Measurements from ENCODE around the gene OR56A5.

The OR56A5 gene

GRCh38 chr11:5931061-5931460 lies 37.2 kb downstream of the OR56A5 start:
- DNase-seq = no peak

- DNase-seq = no peak
Observed at GRCh38 chr11:5930614-5931013, 37.7 kb downstream of the OR56A5 start.

DNA sequence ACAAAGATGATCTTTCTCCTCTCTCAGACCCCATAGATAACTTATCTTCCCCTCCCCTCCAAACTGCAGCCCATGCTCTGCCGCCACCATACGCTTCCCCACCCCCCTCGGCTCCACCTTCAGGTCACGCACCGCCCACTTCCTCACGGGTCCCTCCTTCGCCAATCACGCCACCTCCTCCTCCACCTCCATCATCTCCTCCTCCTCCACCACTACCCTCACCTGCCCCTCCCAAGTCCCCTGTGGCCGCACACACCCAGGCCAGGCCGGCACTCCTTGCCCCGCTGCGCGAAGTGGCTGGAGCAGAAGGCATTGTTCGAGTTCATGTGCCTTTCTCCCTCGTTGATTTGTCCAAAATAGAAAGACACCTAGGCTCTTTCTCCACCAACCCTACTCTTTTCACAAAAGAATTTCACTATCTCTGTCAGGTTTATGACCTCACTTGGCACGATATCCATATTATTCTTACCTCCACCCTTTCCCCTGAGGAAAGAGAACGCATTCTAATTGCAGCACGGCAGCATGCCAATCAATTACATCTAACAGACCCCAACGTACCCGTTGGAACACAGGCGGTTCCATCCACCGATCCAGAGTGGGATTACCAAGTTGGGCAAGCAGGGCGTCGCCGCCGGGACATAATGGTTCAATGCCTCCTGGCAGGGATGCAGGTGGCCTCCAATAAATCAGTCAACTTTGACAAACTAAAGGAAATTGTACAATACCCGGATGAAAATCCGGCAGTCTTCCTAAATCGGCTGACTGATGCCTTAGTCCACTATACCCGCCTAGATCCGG lies 38.5 kb downstream of the OR56A5 start:
- no peak for DNase-seq

DNA sequence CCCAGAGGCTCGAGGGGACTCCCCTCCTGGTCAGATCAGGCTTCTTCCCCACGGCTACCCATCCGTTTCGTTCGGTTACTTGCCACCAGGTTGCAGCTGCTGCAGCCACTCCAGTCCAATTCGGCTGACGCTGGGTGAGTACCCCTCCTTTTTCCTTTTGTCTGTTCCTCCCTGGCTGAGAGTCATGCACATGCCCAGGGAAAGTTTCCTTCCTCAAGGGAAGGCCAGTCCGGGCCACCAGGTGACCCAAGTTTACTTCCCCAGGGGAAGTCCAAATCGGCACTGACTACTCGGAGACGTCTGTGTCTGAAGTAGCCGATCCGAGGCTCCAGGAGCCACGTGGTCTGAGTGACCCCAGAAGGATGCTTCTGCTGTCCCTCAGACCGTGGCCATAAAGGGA lies 39.5 kb downstream of the OR56A5 start:
- no peak for DNase-seq

GRCh38 chr11:5928271-5928670 lies 40.0 kb downstream of the OR56A5 start:
- DNase-seq = no peak

DNA sequence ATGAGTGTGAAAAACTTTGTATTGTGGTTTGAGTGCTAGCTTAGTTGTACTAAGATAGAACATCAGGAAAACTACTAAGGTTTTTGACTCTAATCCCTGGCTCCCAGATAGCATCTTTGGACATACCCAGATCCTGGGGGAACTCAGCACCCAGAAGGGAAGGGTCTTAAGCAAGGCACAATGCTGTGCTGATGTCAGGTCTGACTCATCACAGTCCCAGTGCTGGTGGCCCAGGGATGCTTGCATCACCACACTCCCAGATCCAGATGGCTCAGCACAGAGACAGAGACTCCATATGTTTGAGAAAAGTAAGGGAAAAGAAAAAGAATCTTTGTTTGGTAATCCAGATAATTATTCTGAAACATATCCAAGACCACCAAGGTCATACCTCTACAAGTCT lies 44.5 kb downstream of the OR56A5 start:
- no peak for DNase-seq

- DNase-seq = no peak
Observed at GRCh38 chr11:5923427-5923776, 44.9 kb downstream of the OR56A5 start.

GRCh38 chr11:5922749-5923426 lies 45.4 kb downstream of the OR56A5 start:
- DNase-seq = no peak

Data from DMS153 (cell line).